ENCODE results near the gene IQSEC1. TPM values are rescaled to one million over a fixed set of nuclear protein-coding genes. Genes with fewer than 3 reads are reported as not detected.

IQSEC1 gene
- total and polyA plus RNA-seq, 2 experiments from 2014 or later = 17.8 to 51.7 TPM

GRCh38 chr3:12947504-12948369, 125.5 kb downstream of the IQSEC1 start:
- Histone ChIP-seq H3K4me3 (no peak overlapping the region), H3K27ac (no peak overlapping the region), H3K9me3 (ENCODE audit: low read depth) (no peaks in the 10 kb centered on the region), H3K4me1 (ENCODE audit: low read depth) (peaks cover 44% of the 10 kb centered on the region), H3K27me3 (no peaks in the 10 kb centered on the region), H3K36me3 (no peaks in the 10 kb centered on the region)
- TF ChIP-seq, protein P1, sequence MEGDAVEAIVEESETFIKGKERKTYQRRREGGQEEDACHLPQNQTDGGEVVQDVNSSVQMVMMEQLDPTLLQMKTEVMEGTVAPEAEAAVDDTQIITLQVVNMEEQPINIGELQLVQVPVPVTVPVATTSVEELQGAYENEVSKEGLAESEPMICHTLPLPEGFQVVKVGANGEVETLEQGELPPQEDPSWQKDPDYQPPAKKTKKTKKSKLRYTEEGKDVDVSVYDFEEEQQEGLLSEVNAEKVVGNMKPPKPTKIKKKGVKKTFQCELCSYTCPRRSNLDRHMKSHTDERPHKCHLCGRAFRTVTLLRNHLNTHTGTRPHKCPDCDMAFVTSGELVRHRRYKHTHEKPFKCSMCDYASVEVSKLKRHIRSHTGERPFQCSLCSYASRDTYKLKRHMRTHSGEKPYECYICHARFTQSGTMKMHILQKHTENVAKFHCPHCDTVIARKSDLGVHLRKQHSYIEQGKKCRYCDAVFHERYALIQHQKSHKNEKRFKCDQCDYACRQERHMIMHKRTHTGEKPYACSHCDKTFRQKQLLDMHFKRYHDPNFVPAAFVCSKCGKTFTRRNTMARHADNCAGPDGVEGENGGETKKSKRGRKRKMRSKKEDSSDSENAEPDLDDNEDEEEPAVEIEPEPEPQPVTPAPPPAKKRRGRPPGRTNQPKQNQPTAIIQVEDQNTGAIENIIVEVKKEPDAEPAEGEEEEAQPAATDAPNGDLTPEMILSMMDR (IDR thresholded peaks at IDR 0.05; ENCODE audit: low read depth, low read length) = no peak
- peak in 1 of 2 donors; percentile 83 for DNase-seq (ENCODE audit: low read depth in 1 of 2, low spot score in 1 of 2)

GRCh38 chr3:12946649-12947316, 126.4 kb downstream of the IQSEC1 start:
- no peaks in the 10 kb centered on the region for H3K9me3 ChIP-seq (ENCODE audit: low read depth)
- peaks cover 37% of the 10 kb centered on the region for H3K4me1 ChIP-seq (ENCODE audit: low read depth)
- peak overlapping the region; percentile 78 for H3K27ac ChIP-seq
- no peak overlapping the region for H3K4me3 ChIP-seq
- no peaks in the 10 kb centered on the region for H3K27me3 ChIP-seq
- no peaks in the 10 kb centered on the region for H3K36me3 ChIP-seq
- TF ChIP-seq, protein P1 (IDR thresholded peaks at IDR 0.05; ENCODE audit: low read depth, low read length) = no peak
- no peak for DNase-seq (ENCODE audit: low read depth in 1 of 2, low spot score in 1 of 2)

DNA sequence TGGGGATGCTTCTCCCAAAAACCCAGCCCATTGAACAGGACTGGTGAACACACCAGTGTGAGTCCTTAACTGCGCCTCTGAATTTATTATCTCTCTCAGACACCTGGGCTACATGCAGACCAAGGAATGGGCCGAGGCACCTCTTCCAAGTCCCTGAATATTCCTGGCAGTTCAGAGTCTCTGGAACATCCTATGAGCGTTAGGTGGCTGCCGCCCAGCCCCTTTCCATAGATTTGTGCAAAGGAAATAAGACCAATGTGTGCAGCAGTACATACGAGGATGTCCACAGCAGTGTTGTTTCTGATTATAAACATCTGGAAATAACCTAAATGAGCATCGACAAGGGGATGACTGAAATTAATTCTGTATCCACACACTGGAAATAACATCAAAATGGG, 127.0 kb downstream of the IQSEC1 start:
- TF ChIP-seq, protein P1 (IDR thresholded peaks at IDR 0.05; ENCODE audit: low read depth, low read length) = no peak
- H3K4me3 ChIP-seq = no peak overlapping the region
- no peak for DNase-seq (ENCODE audit: low read depth in 1 of 2, low spot score in 1 of 2)
- H3K27ac ChIP-seq = peak overlapping the region; percentile 78
- H3K36me3 ChIP-seq = no peaks in the 10 kb centered on the region
- peaks cover 37% of the 10 kb centered on the region for H3K4me1 ChIP-seq (ENCODE audit: low read depth)
- H3K27me3 ChIP-seq = no peaks in the 10 kb centered on the region
- no peaks in the 10 kb centered on the region for H3K9me3 ChIP-seq (ENCODE audit: low read depth)

- no peaks in the 10 kb centered on the region for H3K9me3 ChIP-seq (ENCODE audit: low read depth)
- no peak for DNase-seq (ENCODE audit: low read depth in 1 of 2, low spot score in 1 of 2)
- no peak overlapping the region for H3K4me3 ChIP-seq
- TF ChIP-seq, protein P1 (IDR thresholded peaks at IDR 0.05; ENCODE audit: low read depth, low read length) = no peak
- no peaks in the 10 kb centered on the region for H3K27me3 ChIP-seq
- H3K27ac ChIP-seq = peak overlapping the region; percentile 78
- H3K36me3 ChIP-seq = no peaks in the 10 kb centered on the region
- H3K4me1 ChIP-seq (ENCODE audit: low read depth) = peaks cover 37% of the 10 kb centered on the region
Observed at GRCh38 chr3:12944849-12945248, 128.4 kb downstream of the IQSEC1 start.

- TF ChIP-seq, protein P1 (IDR thresholded peaks at IDR 0.05; ENCODE audit: low read depth, low read length) = no peak
- peak in 1 of 2 donors; percentile 60 for DNase-seq (ENCODE audit: low read depth in 1 of 2, low spot score in 1 of 2)
- Histone ChIP-seq H3K27ac (peak overlapping the region; percentile 78), H3K27me3 (no peaks in the 10 kb centered on the region), H3K4me3 (no peak overlapping the region), H3K9me3 (ENCODE audit: low read depth) (no peaks in the 10 kb centered on the region), H3K36me3 (no peaks in the 10 kb centered on the region), H3K4me1 (ENCODE audit: low read depth) (peaks cover 37% of the 10 kb centered on the region)
Observed at GRCh38 chr3:12944413-12944812, 128.8 kb downstream of the IQSEC1 start.
